Loucy (cell line): ENCODE results near the gene ATP5ME.
A peak's percentile ranks its signal among the peaks of the same experiment; 100 is the strongest.

ENCODE experiments used
- H2AFZ ChIP-seq: fragments of 200-600 bp; sonication (generic); 2 replicates; pipeline ENCODE4 v1.6.0; 2016; ENCODE audit warnings: antibody characterized with exemption, mild to moderate bottlenecking, low read length, moderate library complexity
- H3F3A ChIP-seq: fragments of 200-600 bp; 2 replicates; pipeline ENCODE4 v1.6.0; 2016; ENCODE audit warnings: antibody characterized with exemption, low read depth, mild to moderate bottlenecking
- H3K27me3 ChIP-seq: fragments of 200-600 bp; sonication (generic); 2 replicates; pipeline ENCODE4 v1.6.1; 2014; ENCODE audit warnings: low read length, mild to moderate bottlenecking; ENCODE audit not compliant: insufficient read depth, poor library complexity, severe bottlenecking
- H3K36me3 ChIP-seq: fragments of 200-600 bp; sonication (generic); 2 replicates; pipeline ENCODE4 v1.6.1; 2016; ENCODE audit warnings: low read length; ENCODE audit not compliant: insufficient read depth
- H3K4me1 ChIP-seq: fragments of 200-600 bp; sonication (generic); 2 replicates; pipeline ENCODE4 v1.5.1; 2014; ENCODE audit warnings: low read length, mild to moderate bottlenecking; ENCODE audit not compliant: insufficient read depth, poor library complexity, severe bottlenecking
- H3K4me2 ChIP-seq: fragments of 200-600 bp; sonication (generic); 2 replicates; pipeline ENCODE4 v1.6.0; 2014; ENCODE audit warnings: antibody characterized with exemption, low read length, low read depth, mild to moderate bottlenecking; ENCODE audit not compliant: poor library complexity, severe bottlenecking
- H3K4me3 ChIP-seq: fragments of 200-600 bp; sonication (generic); 2 replicates; pipeline ENCODE4 v1.5.1; 2014; ENCODE audit warnings: low read length, mild to moderate bottlenecking, mixed read lengths; ENCODE audit not compliant: poor library complexity, severe bottlenecking
- H3K79me2 ChIP-seq: fragments of 200-600 bp; sonication (generic); 2 replicates; pipeline ENCODE4 v1.6.1; 2014; ENCODE audit warnings: low read length; ENCODE audit not compliant: insufficient read depth
- H3K9ac ChIP-seq: fragments of 200-600 bp; sonication (generic); 2 replicates; pipeline ENCODE4 v1.6.0; 2014; ENCODE audit warnings: mild to moderate bottlenecking, low read depth, low read length, moderate library complexity; ENCODE audit not compliant: poor library complexity, severe bottlenecking
- H3K9me2 ChIP-seq: fragments of 200-600 bp; sonication (generic); replicated peaks from 2 replicates; pipeline ENCODE4 v1.6.1; 2016; ENCODE audit warnings: low read depth, low read length, mixed read lengths
- H3K9me3 ChIP-seq: fragments of 200-600 bp; sonication (generic); 2 replicates; pipeline ENCODE4 v1.6.1; 2014; ENCODE audit warnings: mild to moderate bottlenecking, antibody characterized with exemption, low read length, low read depth; ENCODE audit not compliant: insufficient read depth
- H4K20me1 ChIP-seq: fragments of 200-600 bp; sonication (generic); 2 replicates; pipeline ENCODE4 v1.6.0; 2014; ENCODE audit warnings: antibody characterized with exemption, low read length, mild to moderate bottlenecking; ENCODE audit not compliant: insufficient read depth, poor library complexity, severe bottlenecking
- EZH2phosphoT487 ChIP-seq: fragments of 200-600 bp; IDR thresholded peaks from 2 replicates; pipeline ENCODE4 v1.6.1; 2018; ENCODE audit warnings: antibody characterized with exemption, mild to moderate bottlenecking, moderate library complexity, borderline replicate concordance
- TF ChIP-seq, protein P1 (sequence below): fragments of 200-600 bp; sonication (generic); conservative IDR thresholded peaks from 2 replicates; pipeline ENCODE4 v1.5.1; 2014; ENCODE audit warnings: mild to moderate bottlenecking, antibody characterized with exemption, low read length

Gene ATP5ME

DNA sequence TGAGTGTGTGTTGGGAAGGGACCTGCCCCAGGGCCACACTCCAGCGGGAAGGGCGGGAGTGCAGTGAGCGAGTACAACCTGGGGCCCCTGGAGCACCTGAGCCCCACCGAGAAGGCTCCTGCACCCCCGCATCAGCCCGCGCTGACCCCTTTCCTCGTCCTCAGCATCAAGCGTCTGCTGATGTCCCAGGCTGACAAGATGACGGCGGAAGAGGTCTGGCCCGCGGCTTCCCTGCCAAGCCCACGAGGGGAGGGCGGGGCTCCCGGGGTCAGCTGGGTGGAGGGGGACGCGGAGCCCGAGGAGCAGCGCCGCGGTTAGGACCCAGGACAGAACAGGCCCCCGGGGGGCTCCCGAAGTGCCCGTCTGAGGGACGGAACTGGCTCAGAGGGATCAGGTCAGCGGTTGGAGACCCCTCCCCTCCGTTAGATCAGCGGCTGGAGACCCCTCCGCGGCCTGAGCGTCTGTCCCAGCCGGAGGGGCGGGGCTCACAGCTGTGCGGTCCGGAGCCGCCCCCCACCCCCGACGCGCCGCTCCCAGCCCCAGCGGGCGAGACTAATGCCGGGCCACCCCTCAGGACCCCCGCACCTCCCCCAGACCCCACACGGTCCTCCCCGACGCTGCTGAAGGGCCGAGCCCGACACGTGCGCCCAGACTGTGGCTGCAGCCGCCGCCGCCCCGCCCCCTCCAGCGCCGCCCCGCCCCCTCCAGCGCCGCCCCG lies 7.0 kb upstream of the ATP5ME start:
- peak overlapping the region; percentile 61 for H3K4me3 ChIP-seq
- H2AFZ ChIP-seq, result peak overlapping the region; percentile 52; the same call in 1 of the 2 replicates
- H3K9me2 ChIP-seq, result no peaks in the 10 kb centered on the region
- H3K9ac ChIP-seq, result no peak overlapping the region
- H3K4me1 ChIP-seq, result peaks cover 4% of the 10 kb centered on the region
- H3K27me3 ChIP-seq, result no peaks in the 10 kb centered on the region
- no peak for TF ChIP-seq EZH2phosphoT487
- TF ChIP-seq, protein P1, sequence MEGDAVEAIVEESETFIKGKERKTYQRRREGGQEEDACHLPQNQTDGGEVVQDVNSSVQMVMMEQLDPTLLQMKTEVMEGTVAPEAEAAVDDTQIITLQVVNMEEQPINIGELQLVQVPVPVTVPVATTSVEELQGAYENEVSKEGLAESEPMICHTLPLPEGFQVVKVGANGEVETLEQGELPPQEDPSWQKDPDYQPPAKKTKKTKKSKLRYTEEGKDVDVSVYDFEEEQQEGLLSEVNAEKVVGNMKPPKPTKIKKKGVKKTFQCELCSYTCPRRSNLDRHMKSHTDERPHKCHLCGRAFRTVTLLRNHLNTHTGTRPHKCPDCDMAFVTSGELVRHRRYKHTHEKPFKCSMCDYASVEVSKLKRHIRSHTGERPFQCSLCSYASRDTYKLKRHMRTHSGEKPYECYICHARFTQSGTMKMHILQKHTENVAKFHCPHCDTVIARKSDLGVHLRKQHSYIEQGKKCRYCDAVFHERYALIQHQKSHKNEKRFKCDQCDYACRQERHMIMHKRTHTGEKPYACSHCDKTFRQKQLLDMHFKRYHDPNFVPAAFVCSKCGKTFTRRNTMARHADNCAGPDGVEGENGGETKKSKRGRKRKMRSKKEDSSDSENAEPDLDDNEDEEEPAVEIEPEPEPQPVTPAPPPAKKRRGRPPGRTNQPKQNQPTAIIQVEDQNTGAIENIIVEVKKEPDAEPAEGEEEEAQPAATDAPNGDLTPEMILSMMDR, result no peak
- H3K36me3 ChIP-seq, result no peaks in the 10 kb centered on the region
- H3F3A ChIP-seq, result no peaks in the 10 kb centered on the region
- H3K79me2 ChIP-seq, result no peaks in the 10 kb centered on the region
- no peaks in the 10 kb centered on the region for H3K9me3 ChIP-seq
- H4K20me1 ChIP-seq, result no peaks in the 10 kb centered on the region
- peak overlapping the region; percentile 54 for H3K4me2 ChIP-seq

DNA sequence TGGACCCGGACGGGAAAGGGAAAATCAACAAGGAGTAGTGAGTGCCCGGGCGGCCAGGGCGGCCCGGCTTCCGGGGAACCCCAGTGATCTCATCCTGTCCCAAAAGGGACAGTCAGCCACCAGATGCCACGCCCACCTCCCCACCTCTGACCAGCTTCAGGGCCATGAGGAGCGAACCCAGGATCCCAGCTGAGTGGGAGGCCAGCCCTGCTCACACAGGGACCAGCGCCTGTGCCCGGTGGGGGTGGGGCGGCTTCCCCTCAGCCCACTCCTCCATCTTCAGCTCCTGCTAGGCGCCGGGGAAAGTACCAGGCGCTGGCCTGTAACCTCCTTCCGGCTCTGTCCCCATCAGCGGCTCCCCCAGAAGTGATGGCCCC lies 6.5 kb upstream of the ATP5ME start:
- peaks cover 9% of the 10 kb centered on the region for H3K4me1 ChIP-seq

DNA sequence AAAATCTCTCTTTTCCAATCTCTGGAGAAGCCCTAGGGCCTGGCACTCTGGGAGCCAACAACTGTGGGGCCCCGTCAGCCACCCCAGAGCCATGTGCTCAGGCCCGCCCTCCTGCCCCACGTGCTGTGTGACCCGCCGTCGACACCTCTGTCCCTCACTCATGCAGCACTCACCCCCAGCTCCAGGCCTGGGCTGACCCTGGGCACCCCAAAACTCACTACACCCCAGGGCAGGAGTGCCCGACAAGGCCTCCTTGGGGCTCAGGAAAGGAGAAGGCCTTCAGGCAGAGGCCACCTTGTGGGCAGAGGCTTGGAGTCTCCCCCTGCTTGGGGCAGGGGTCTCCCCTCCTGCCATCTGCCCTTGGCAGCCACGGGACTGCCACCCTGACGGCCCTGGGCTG lies 6.0 kb upstream of the ATP5ME start:
- peaks cover 6% of the 10 kb centered on the region; the same call in 1 of the 2 replicates for H3K79me2 ChIP-seq
- H3K27me3 ChIP-seq, result no peaks in the 10 kb centered on the region
- H3K9me3 ChIP-seq, result no peaks in the 10 kb centered on the region
- H3K4me1 ChIP-seq, result peaks cover 13% of the 10 kb centered on the region
- H3K4me2 ChIP-seq, result no peak overlapping the region
- TF ChIP-seq EZH2phosphoT487, result no peak
- TF ChIP-seq, protein P1, result no peak
- no peaks in the 10 kb centered on the region for H3F3A ChIP-seq
- H4K20me1 ChIP-seq, result no peaks in the 10 kb centered on the region
- H3K9me2 ChIP-seq, result no peaks in the 10 kb centered on the region
- no peak overlapping the region for H2AFZ ChIP-seq
- H3K9ac ChIP-seq, result no peak overlapping the region
- no peaks in the 10 kb centered on the region for H3K36me3 ChIP-seq
- H3K4me3 ChIP-seq, result no peak overlapping the region

More for the DNA sequence above, 6.5 kb upstream of the ATP5ME start:
- H4K20me1 ChIP-seq, result no peaks in the 10 kb centered on the region
- peak overlapping the region; percentile 54 for H3K4me2 ChIP-seq
- TF ChIP-seq EZH2phosphoT487, result no peak
- TF ChIP-seq, protein P1, result no peak
- peaks cover 2% of the 10 kb centered on the region; the same call in 1 of the 2 replicates for H3K79me2 ChIP-seq
- peak overlapping the region; percentile 61 for H3K4me3 ChIP-seq
- H3K27me3 ChIP-seq, result no peaks in the 10 kb centered on the region
- H3K9me3 ChIP-seq, result no peaks in the 10 kb centered on the region
- peak overlapping the region; percentile 52; the same call in 1 of the 2 replicates for H2AFZ ChIP-seq
- H3F3A ChIP-seq, result no peaks in the 10 kb centered on the region
- H3K9ac ChIP-seq, result no peak overlapping the region
- H3K36me3 ChIP-seq, result no peaks in the 10 kb centered on the region
- no peaks in the 10 kb centered on the region for H3K9me2 ChIP-seq
